ENCODE data around the gene PMPCA. TPM values are rescaled to one million over a fixed set of nuclear protein-coding genes. Genes with fewer than 3 reads are reported as not detected.

The PMPCA gene
- total and polyA plus RNA-seq, 2 of the 13 experiments (the other 11 are each of a cell fraction or from before 2014, with no cell fraction given): 70.2 to 88.4 TPM

- peak; percentile 60 for TF ChIP-seq BATF2 (CRISPR knock-in tag; IDR thresholded peaks at IDR 0.05)
- TF ChIP-seq ZNF878 (CRISPR knock-in tag; IDR thresholded peaks at IDR 0.05): no peak
- no peak for TF ChIP-seq ELF1 (CRISPR knock-in tag; IDR thresholded peaks at IDR 0.05)
- TF ChIP-seq HDAC2 (CRISPR knock-in tag; IDR thresholded peaks at IDR 0.05): 0 out of 2 replicates have a peak, but pooled peaks have one; percentile 28
- peak; percentile 46; the same call in 1 of the 2 replicates for TF ChIP-seq HIC2 (CRISPR knock-in tag; IDR thresholded peaks at IDR 0.05; ENCODE audit: low read depth)
- no peak for TF ChIP-seq GABPA (IDR thresholded peaks at IDR 0.05; ENCODE audit: low read depth, low read length)
- no peak for TF ChIP-seq GABPA (CRISPR knock-in tag; IDR thresholded peaks at IDR 0.05; ENCODE audit: low read depth)
- TF ChIP-seq ZNF350 (CRISPR knock-in tag; IDR thresholded peaks at IDR 0.05; ENCODE audit: borderline replicate concordance, low read depth): 0 out of 2 replicates have a peak, but pooled peaks have one; percentile 1
- no peak for TF ChIP-seq TOPORS (CRISPR knock-in tag; IDR thresholded peaks at IDR 0.05)
- no peak for TF ChIP-seq FOSL2 (CRISPR knock-in tag; IDR thresholded peaks at IDR 0.05)
- TF ChIP-seq ZNF800 (CRISPR knock-in tag; IDR thresholded peaks at IDR 0.05): peak; percentile 80
- no peak for TF ChIP-seq ZNF639 (CRISPR knock-in tag; conservative IDR thresholded peaks at IDR 0.05)
- TF ChIP-seq ZBTB42 (CRISPR knock-in tag; IDR thresholded peaks at IDR 0.05): 0 out of 2 replicates have a peak, but pooled peaks have one; percentile 34
- TF ChIP-seq RBFOX2 (IDR thresholded peaks at IDR 0.05; ENCODE audit: low read depth, low read length): peak; percentile 59
- peak; percentile 68; the same call in 1 of the 2 replicates for TF ChIP-seq REXO4 (CRISPR knock-in tag; IDR thresholded peaks at IDR 0.05; ENCODE audit: borderline replicate concordance)
- peak; percentile 26; the same call in 1 of the 2 replicates for TF ChIP-seq SALL1 (CRISPR knock-in tag; IDR thresholded peaks at IDR 0.05)
- no peak for TF ChIP-seq ARID3A (IDR thresholded peaks at IDR 0.05; ENCODE audit: low read depth, low read length)
- TF ChIP-seq ZNF256 (CRISPR knock-in tag; conservative IDR thresholded peaks at IDR 0.05): 0 out of 2 replicates have a peak, but pooled peaks have one; percentile 32
- TF ChIP-seq MTF1 (CRISPR knock-in tag; IDR thresholded peaks at IDR 0.05): 0 out of 2 replicates have a peak, but pooled peaks have one; percentile 62
- no peak for TF ChIP-seq ZNF296 (CRISPR knock-in tag; conservative IDR thresholded peaks at IDR 0.05)
These were observed 652 bp upstream of the PMPCA start (continued) for GRCh38 chr9:136409557-136410455.

Data from HepG2 (cell line).